Measurements from ENCODE around the gene PDIA2.
"Not testable (repeated sequence)": the region's sequence is repeated elsewhere in the genome, so short reads cannot be mapped to it uniquely, and the experiment has no call there.

PDIA2 gene

GRCh38 chr16:263182-263774, 19.7 kb upstream of the PDIA2 start:
- no peak overlapping the region for H3K4me3 ChIP-seq (replicated peaks; ENCODE audit: low read depth, low read length)
- no peak for TF ChIP-seq CTCF (IDR thresholded peaks at IDR 0.05; ENCODE audit: low read length, missing control alignments)
- no peak for DNase-seq (ENCODE audit: low read depth)

GRCh38 chr16:263944-264343, 19.0 kb upstream of the PDIA2 start:
- no peak for TF ChIP-seq CTCF (IDR thresholded peaks at IDR 0.05; ENCODE audit: low read length, missing control alignments)
- H3K4me3 ChIP-seq (replicated peaks; ENCODE audit: low read depth, low read length) = no peak overlapping the region
- DNase-seq (ENCODE audit: low read depth) = no peak

GRCh38 chr16:264440-264951, 18.5 kb upstream of the PDIA2 start:
- no peak for DNase-seq (ENCODE audit: low read depth)
- no peak overlapping the region for H3K4me3 ChIP-seq (replicated peaks; ENCODE audit: low read depth, low read length)
- no peak for TF ChIP-seq CTCF (IDR thresholded peaks at IDR 0.05; ENCODE audit: low read length, missing control alignments)

GRCh38 chr16:265002-265529, 17.9 kb upstream of the PDIA2 start:
- no peak for DNase-seq (ENCODE audit: low read depth)
- H3K4me3 ChIP-seq (replicated peaks; ENCODE audit: low read depth, low read length) = no peak overlapping the region
- TF ChIP-seq CTCF (IDR thresholded peaks at IDR 0.05; ENCODE audit: low read length, missing control alignments) = no peak

GRCh38 chr16:265711-266110, 17.3 kb upstream of the PDIA2 start:
- TF ChIP-seq CTCF (IDR thresholded peaks at IDR 0.05; ENCODE audit: low read length, missing control alignments) = no peak
- H3K4me3 ChIP-seq (replicated peaks; ENCODE audit: low read depth, low read length) = no peak overlapping the region
- DNase-seq (ENCODE audit: low read depth) = no peak

GRCh38 chr16:266258-267164, 16.5 kb upstream of the PDIA2 start:
- no peak for DNase-seq (ENCODE audit: low read depth)
- no peak overlapping the region for H3K4me3 ChIP-seq (replicated peaks; ENCODE audit: low read depth, low read length)
- no peak for TF ChIP-seq CTCF (IDR thresholded peaks at IDR 0.05; ENCODE audit: low read length, missing control alignments)

GRCh38 chr16:267562-267961, 15.4 kb upstream of the PDIA2 start:
- DNase-seq (ENCODE audit: low read depth) = not testable (repeated sequence)

More at GRCh38 chr16:267562-267961, 15.4 kb upstream of the PDIA2 start:
- not testable (repeated sequence) for H3K4me3 ChIP-seq (replicated peaks; ENCODE audit: low read depth, low read length)

Data from fibroblast of pulmonary artery (primary cell).